IMR-90 (cell line): ENCODE measurements around the gene POLR3E. TPM values are rescaled to one million over a fixed set of nuclear protein-coding genes. Genes with fewer than 3 reads are reported as not detected.

ENCODE experiments used
- ATAC-seq: fragments of 200-7000 bp; cut with Tn5 transposase; 2 replicates; pipeline ENCODE4 v1.9.1; 2020; ENCODE audit warnings: low read depth, mild to moderate bottlenecking, moderate library complexity
- BruUV-seq: library from RNA; stranded (reverse); fragments of 400-500 nt; replicated peaks from 2 replicates; lab custom pipeline; 2021; lab: Mats Ljungman, UMichigan
- CTCF ChIA-PET: fragments of 300-600 bp; formaldehyde crosslinking; extraction: SDS; loops from one replicate; lab custom pipeline; 2021; ENCODE audit warnings: antibody characterized with exemption; lab: Yijun Ruan, JAX
- POLR2A ChIA-PET: fragments of 300-600 bp; sonication (Branson Sonifier 250); formaldehyde crosslinking; loops from one replicate; lab custom pipeline; 2022; ENCODE audit warnings: antibody characterized with exemption; ENCODE audit not compliant: unreplicated experiment; lab: Charles Lee
- DNase-seq: peaks from one replicate; pipeline ENCODE4 v3.0.0; 2013
- H2AFZ ChIP-seq: replicated peaks from 2 replicates; pipeline ENCODE3; 2013; ENCODE audit warnings: low read length, mild to moderate bottlenecking; ENCODE audit not compliant: poor library complexity
- H2AK5ac ChIP-seq: 2 replicates; pipeline ENCODE4 v1.6.1; 2013; ENCODE audit warnings: low read depth, low read length, inconsistent platforms
- H2AK9ac ChIP-seq: replicated peaks from 2 replicates; pipeline ENCODE3; 2013; ENCODE audit warnings: mild to moderate bottlenecking, low read depth, low read length, moderate library complexity; ENCODE audit not compliant: poor library complexity
- H2BK120ac ChIP-seq: 2 replicates; pipeline ENCODE4 v1.6.1; 2013; ENCODE audit warnings: low read depth, low read length, inconsistent platforms
- H2BK15ac ChIP-seq: 3 replicates; pipeline ENCODE4 v1.6.1; 2013; ENCODE audit warnings: low read depth, low read length, inconsistent platforms
- H2BK20ac ChIP-seq: 2 replicates; pipeline ENCODE4 v1.6.1; 2013; ENCODE audit warnings: low read depth, mild to moderate bottlenecking, inconsistent platforms, low read length, moderate library complexity
- H2BK5ac ChIP-seq: 2 replicates; pipeline ENCODE4 v1.6.1; 2013; ENCODE audit warnings: mild to moderate bottlenecking, low read depth, low read length, inconsistent platforms; ENCODE audit not compliant: poor library complexity, severe bottlenecking
- H3K14ac ChIP-seq: replicated peaks from 2 replicates; pipeline ENCODE4 v1.6.1; 2013; ENCODE audit warnings: low read depth, low read length, inconsistent platforms
- H3K18ac ChIP-seq: 2 replicates; pipeline ENCODE4 v1.6.1; 2013; ENCODE audit warnings: low read depth, low read length, control low read depth
- H3K23ac ChIP-seq: 2 replicates; pipeline ENCODE4 v1.6.1; 2013; ENCODE audit warnings: low read depth, low read length, inconsistent platforms
- H3K27ac ChIP-seq: 2 replicates; pipeline ENCODE4 v1.5.1; 2013; ENCODE audit warnings: mild to moderate bottlenecking, control low read depth, low read length; ENCODE audit not compliant: insufficient read depth
- H3K27me3 ChIP-seq: 2 replicates; pipeline ENCODE4 v1.6.1; 2013; ENCODE audit warnings: low read length; ENCODE audit not compliant: control insufficient read depth, insufficient read depth
- H3K36me3 ChIP-seq: 2 replicates; pipeline ENCODE4 v1.6.1; 2013; ENCODE audit warnings: low read length, mixed read lengths; ENCODE audit not compliant: control insufficient read depth, insufficient read depth
- H3K4ac ChIP-seq: 2 replicates; pipeline ENCODE4 v1.6.1; 2013; ENCODE audit warnings: low read depth, low read length, inconsistent platforms
- H3K4me1 ChIP-seq: 2 replicates; pipeline ENCODE4 v1.6.1; 2013; ENCODE audit warnings: low read length, mixed read lengths; ENCODE audit not compliant: control insufficient read depth, insufficient read depth
- H3K4me2 ChIP-seq: 2 replicates; pipeline ENCODE4 v1.6.1; 2013; ENCODE audit warnings: low read depth, mild to moderate bottlenecking, control low read depth, low read length, moderate library complexity
- H3K4me3 ChIP-seq: 2 replicates; pipeline ENCODE4 v1.5.1; 2013; ENCODE audit warnings: low read depth, mild to moderate bottlenecking, control low read depth, low read length, moderate library complexity; ENCODE audit not compliant: insufficient read depth
- H3K56ac ChIP-seq: 2 replicates; pipeline ENCODE4 v1.6.1; 2013; ENCODE audit warnings: low read length, inconsistent platforms; ENCODE audit not compliant: insufficient read depth; ENCODE audit errors: extremely low read depth
- H3K79me1 ChIP-seq, 2 experiments: 2 replicates each; pipeline ENCODE4 v1.6.1; 2013; ENCODE audit warnings: low read length in 2 of 2, inconsistent platforms in 1 of 2, low read depth in 1 of 2
- H3K9ac ChIP-seq: 2 replicates; pipeline ENCODE4 v1.6.1; 2013; ENCODE audit warnings: low read depth, low read length, control low read depth
- H3K9me1 ChIP-seq: 2 replicates; pipeline ENCODE4 v1.6.1; 2013; ENCODE audit warnings: low read length, inconsistent platforms; ENCODE audit not compliant: insufficient read depth
- H3K9me3 ChIP-seq: 2 replicates; pipeline ENCODE4 v1.6.1; 2013; ENCODE audit warnings: low read length; ENCODE audit not compliant: control insufficient read depth, insufficient read depth
- H4K20me1 ChIP-seq: 2 replicates; pipeline ENCODE4 v1.6.1; 2013; ENCODE audit warnings: low read length, inconsistent platforms; ENCODE audit not compliant: insufficient read depth
- H4K5ac ChIP-seq: 2 replicates; pipeline ENCODE4 v1.6.1; 2013; ENCODE audit warnings: mild to moderate bottlenecking, low read depth, low read length, control low read depth
- H4K8ac ChIP-seq, 2 experiments: 2 replicates each; pipeline ENCODE4 v1.6.1; 2013; ENCODE audit warnings: low read depth in 2 of 2, low read length in 2 of 2, control low read depth in 1 of 2, inconsistent platforms in 1 of 2
- H4K91ac ChIP-seq: 2 replicates; pipeline ENCODE4 v1.6.1; 2013; ENCODE audit warnings: low read depth, low read length, inconsistent platforms; ENCODE audit not compliant: insufficient read depth
- BHLHE40 ChIP-seq: fragments of 150-350 bp; IDR thresholded peaks from 2 replicates; pipeline ENCODE4 v1.6.1; 2016; ENCODE audit warnings: mild to moderate bottlenecking, low read depth, low read length
- CHD1 ChIP-seq: IDR thresholded peaks from 2 replicates; pipeline ENCODE4 v1.6.1; 2012; ENCODE audit warnings: low read depth, low read length, improper control_type of control experiment
- RAD21 ChIP-seq: IDR thresholded peaks from 2 replicates; pipeline ENCODE4 v1.6.1; 2012; ENCODE audit warnings: low read length, improper control_type of control experiment
- RCOR1 ChIP-seq: IDR thresholded peaks from 2 replicates; pipeline ENCODE4 v1.6.1; 2012; ENCODE audit warnings: mild to moderate bottlenecking, low read length, improper control_type of control experiment; ENCODE audit not compliant: insufficient replicate concordance
- RFX5 ChIP-seq: IDR thresholded peaks from 2 replicates; pipeline ENCODE4 v1.8.0; 2012; ENCODE audit warnings: low read depth, mild to moderate bottlenecking, low read length, moderate library complexity
- WGBS, 2 experiments: methylation state at CpG; one replicate each; pipeline versions ENCODE4 v1.1.5 to v1.1.7; 2013; ENCODE audit warnings: missing lambda C conversion rate in 2 of 2; ENCODE audit not compliant: insufficient read length in 1 of 2; ENCODE audit errors: extremely low coverage in 2 of 2; 5-methylcytosine and 5-hydroxymethylcytosine counted together
- dilution Hi-C: fragments of 300-500 bp; cut with HindIII; formaldehyde crosslinking; loops from one replicate; pipeline ENCODE4 v1.14.3; 2018; ENCODE audit warnings: low sequenced_read_pairs; ENCODE audit not compliant: unreplicated experiment
- in situ Hi-C: fragments of 300-500 bp; cut with MboI; formaldehyde crosslinking; loops from 3 replicates; pipeline ENCODE4 v1.14.3; 2019; ENCODE audit warnings: low sequenced_read_pairs, inconsistent platforms, mixed read lengths
- intact Hi-C: fragments of 100-400 bp; cut with micrococcal nuclease; formaldehyde crosslinking; loops from 2 replicates; pipeline ENCODE4 v1.10.0; 2022
- polyA plus RNA-seq, 3 experiments: library from polyadenylated mRNA; depleted of rRNA; stranded (reverse); fragments of >200 nt; gene quantifications; 2 replicates each; pipeline ENCODE4 v1.2.3, GENCODE V29; 2012; ENCODE audit warnings: low replicate concordance in 1 of 3
- total RNA-seq: library from RNA; depleted of rRNA; stranded (reverse); fragments of >200 nt; gene quantifications from 2 replicates; pipeline ENCODE4 v1.2.3, GENCODE V29; 2012

The POLR3E gene
- total and polyA plus RNA-seq, 2 of the 4 experiments (the other 2 are of a cell fraction), result 19.9 to 46.0 TPM

- Histone ChIP-seq H2BK15ac (no peak overlapping the region), H3K27ac (no peak overlapping the region), H3K4me1 (no peaks in the 10 kb centered on the region), H2AK5ac (no peak overlapping the region), H2BK5ac (no peak overlapping the region), H3K27me3 (no peaks in the 10 kb centered on the region), H3K9ac (no peak overlapping the region), H3K9me1 (peaks cover 3% of the 10 kb centered on the region; the same call in 1 of the 2 replicates), H3K4ac (no peak overlapping the region), H4K20me1 (peaks cover 10% of the 10 kb centered on the region; the same call in 1 of the 2 replicates), H3K56ac (no peak overlapping the region), H2BK20ac (no peak overlapping the region), H4K8ac (no peak overlapping the region), H4K5ac (no peak overlapping the region), H3K23ac (no peak overlapping the region), H3K9me3 (no peaks in the 10 kb centered on the region), H3K79me1 (peaks cover 11 to 35% of the 10 kb centered on the region in 2 experiments), H3K4me2 (no peak overlapping the region), H3K36me3 (peaks cover 60% of the 10 kb centered on the region), H3K18ac (no peak overlapping the region), H2AFZ (no peak overlapping the region), H2BK120ac (no peak overlapping the region), H2AK9ac (no peak overlapping the region), H3K14ac (no peak overlapping the region), H4K91ac (no peak overlapping the region), H3K4me3 (no peak overlapping the region)
- WGBS, 2 experiments, result 98% methylated on average over 7 of the region's 13 CpGs; no CpG with 5 or more reads in 1 of the 2 experiments
- dilution Hi-C loops (no loop called here), in situ Hi-C loops (loop anchor here (25.0 kb wide), 1 partner anchor 1165 kb away; the partner anchor contains the start of genes DNAH3 and LDAF1), intact Hi-C loops (no loop called here)
- ChIA-PET POLR2A (interaction anchor here (0.5 kb wide), 1 partner anchor 49 kb away, joined by 3 read pairs; no protein-coding TSS in a partner anchor), CTCF (no interaction called here)
- BruUV-seq, result no TSS peak
- ATAC-seq (no peak), DNase-seq (no peak)
- TF ChIP-seq RAD21, result no peak
- no peak for TF ChIP-seq CHD1
- TF ChIP-seq RCOR1, result no peak
- TF ChIP-seq RFX5, result no peak
- TF ChIP-seq BHLHE40, result no peak
These were observed 29.7 kb downstream of the POLR3E start for GRCh38 chr16:22326771-22327445.
